Adrenal gland (tissue), 12 donors: ENCODE results near the gene RCBTB1. TPM values are rescaled to one million over a fixed set of nuclear protein-coding genes. Genes with fewer than 3 reads are reported as not detected.

Source experiments
- DNase-seq, 7 donors: peaks; one replicate each; pipeline ENCODE4 v3.0.0-alpha.2; 2019 to 2020
- H3K27ac ChIP-seq, 5 donors: fragments of 200-600 bp; sonication (generic) in 4 of 5; 1 replicate in 3 of 5; 2 replicates in 2 of 5; pipeline versions ENCODE4 v1.5.1 to v1.8.0; 2016 to 2020; ENCODE audit warnings: mild to moderate bottlenecking in 1 of 5
- H3K27me3 ChIP-seq: fragments of 200-600 bp; 2 replicates; pipeline ENCODE4 v1.8.0; 2021
- H3K36me3 ChIP-seq, 2 donors: fragments of 200-600 bp; replicated peaks in 1 of 2; 1 replicate in 1 of 2; 2 replicates in 1 of 2; pipeline versions ENCODE4 v1.5.1 to v1.8.0; 2018 to 2022
- H3K4me1 ChIP-seq, 2 donors: fragments of 200-600 bp; replicated peaks in 1 of 2; 1 replicate in 1 of 2; 2 replicates in 1 of 2; pipeline versions ENCODE4 v1.5.1 to v1.8.0; 2018 to 2021
- H3K4me3 ChIP-seq, 4 donors: fragments of 200-600 bp; sonication (generic) in 3 of 4; one replicate each; pipeline ENCODE4 v1.5.1; 2016 to 2018
- H3K9me3 ChIP-seq, 3 donors: fragments of 200-600 bp; sonication (generic) in 1 of 3; replicated peaks in 1 of 3; 1 replicate in 2 of 3; 2 replicates in 1 of 3; pipeline versions ENCODE4 v1.5.1 to v1.8.0; 2016 to 2021
- CTCF ChIP-seq, 6 experiments: fragments of 450-650 bp in 4 of 6; fragments of 200-600 bp in 2 of 6; sonication (generic) in 1 of 6; IDR thresholded peaks; 1 replicate in 5 of 6; 2 replicates in 1 of 6; pipeline versions ENCODE4 v1.5.1 to v1.8.0; 2016 to 2021; ENCODE audit warnings: antibody characterized with exemption in 6 of 6, mild to moderate bottlenecking in 2 of 6, moderate library complexity in 1 of 6
- POLR2A ChIP-seq, 2 donors: fragments of 450-650 bp; IDR thresholded peaks; one replicate each; pipeline ENCODE4 v1.6.1; 2017; ENCODE audit warnings: antibody characterized with exemption in 2 of 2, mild to moderate bottlenecking in 2 of 2, moderate library complexity in 1 of 2
- WGBS, 4 donors: extraction: QIAGEN DNeasy Blood & Tissue Kit in 2 of 4; methylation state at CpG; one replicate each; pipeline versions ENCODE4 v1.1.5 to v1.1.7; 2013 to 2017; 5-methylcytosine and 5-hydroxymethylcytosine counted together
- intact Hi-C, 2 donors: fragments of 100-400 bp; cut with DNase I; formaldehyde crosslinking; loops; one replicate each; pipeline versions ENCODE4 v1.14.1 to v1.15.0; 2022 to 2023
- polyA plus RNA-seq, 3 donors: library from polyadenylated mRNA; stranded (reverse); fragments of 200-250 nt in 2 of 3; fragments of 350-450 nt in 1 of 3; fragmentation: Illumina TruSeq in 1 of 3; extraction: RNeasy Lipid Tissue Mini Kit (QIAGEN cat#74804) in 1 of 3; gene quantifications; one replicate each; pipeline ENCODE4 v1.2.3, GENCODE V29; 2013 to 2014
- total RNA-seq, 9 donors: library from RNA; depleted of rRNA in 4 of 9; stranded (reverse); fragments of >200 nt in 4 of 9; fragments of 120-200 nt in 1 of 9; fragmentation: NEBNext Ultra II Directional in 1 of 9; extraction: Animal tissue kit (Norgen Biotek cat#: 25700) in 1 of 9; gene quantifications; one replicate each; pipeline versions ENCODE4 v1.1.0 to v1.2.4, GENCODE V29; 2013 to 2023
- donor health status: healthy with polysubstance abuse.
- donor health status: Bipolar disorder and iron deficiency.
- donor health status: DM: yes; HTN: yes; CAD: no.
- donor health status: DM: no; HTN: no; CAD: no.
- donor health status: DM: no; HTN: no; CAD: no.
- donor health status: DM: yes; HTN: yes; CAD: no.

The RCBTB1 gene
- total and polyA plus RNA-seq, 12 donors = 11.7 to 87.5 (median 29.4) TPM

GRCh38 chr13:49625392-49626079, 40.2 kb upstream of the RCBTB1 start:
- no peak for TF ChIP-seq CTCF (IDR thresholded peaks at IDR 0.05)
- TF ChIP-seq POLR2A (IDR thresholded peaks at IDR 0.05) = peak in 1 of 2 donors; percentile 66
- peak; percentile 92 to 98 (median 97) for DNase-seq
- WGBS, 4 donors = 9 to 71% (median 34%) methylated on average over 7 to 12 of the region's 12 CpGs
- no peaks in the 10 kb centered on the region for H3K9me3 ChIP-seq
- no peak overlapping the region for H3K4me3 ChIP-seq
- no peaks in the 10 kb centered on the region for H3K36me3 ChIP-seq
- peak overlapping the region; percentile 75 to 98 (median 94) for H3K27ac ChIP-seq
- H3K4me1 ChIP-seq = peaks cover 16 to 42% of the 10 kb centered on the region in 2 donors
- intact Hi-C loops = no loop called here
- no peaks in the 10 kb centered on the region for H3K27me3 ChIP-seq

- no peak for DNase-seq
- TF ChIP-seq POLR2A (IDR thresholded peaks at IDR 0.05) = no peak
- TF ChIP-seq CTCF (IDR thresholded peaks at IDR 0.05) = no peak
- Histone ChIP-seq H3K27ac (peak overlapping the region in 3 of 5 donors; percentile 94 to 98 (median 94)), H3K9me3 (no peaks in the 10 kb centered on the region), H3K4me1 (peaks cover 11 to 32% of the 10 kb centered on the region in 2 donors), H3K4me3 (no peak overlapping the region), H3K36me3 (no peaks in the 10 kb centered on the region), H3K27me3 (no peaks in the 10 kb centered on the region)
- 79 to 92% (median 90%) methylated on average over 6 of the region's 6 CpGs for WGBS, 4 donors
- intact Hi-C loops = no loop called here
Measured at GRCh38 chr13:49624229-49624628, 38.9 kb upstream of the RCBTB1 start.

- Histone ChIP-seq H3K4me3 (no peak overlapping the region), H3K4me1 (peaks cover 11 to 27% of the 10 kb centered on the region in 2 donors), H3K27ac (peak overlapping the region in 1 of 5 donors; percentile 30), H3K27me3 (no peaks in the 10 kb centered on the region), H3K36me3 (no peaks in the 10 kb centered on the region), H3K9me3 (no peaks in the 10 kb centered on the region)
- TF ChIP-seq POLR2A (IDR thresholded peaks at IDR 0.05) (no peak), CTCF (IDR thresholded peaks at IDR 0.05) (no peak)
- intact Hi-C loops = no loop called here
- WGBS, 4 donors = 35 to 39% (median 36%) methylated on average over 11 of the region's 11 CpGs
- DNase-seq = peak in 5 of 7 donors; percentile 63 to 81 (median 72)
Measured at GRCh38 chr13:49622174-49622946, 37.0 kb upstream of the RCBTB1 start.

DNA sequence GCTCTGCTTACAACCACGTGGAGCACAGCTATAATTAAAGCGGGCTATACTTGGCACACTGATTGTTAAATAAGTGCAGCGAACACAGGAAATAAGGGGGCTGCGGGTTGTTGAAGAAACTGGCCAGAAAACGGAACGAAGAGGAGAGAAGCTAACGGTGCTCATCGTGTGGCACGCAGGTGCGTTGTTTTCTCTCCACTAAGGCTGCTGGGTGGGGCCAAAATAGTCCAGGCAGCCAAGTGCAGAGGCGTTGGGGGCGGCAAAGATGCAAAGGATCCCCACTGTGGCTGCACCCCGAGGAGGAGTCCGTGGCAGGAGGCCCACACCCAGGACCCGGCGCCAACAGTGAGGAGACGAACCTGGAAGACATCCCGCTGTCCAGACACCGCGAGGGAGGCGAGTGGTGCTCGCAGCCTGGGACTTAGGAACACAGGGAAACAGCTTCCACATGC, 34.8 kb upstream of the RCBTB1 start:
- 65 to 85% (median 76%) methylated on average over 22 of the region's 22 CpGs for WGBS, 4 donors
- intact Hi-C loops = no loop called here
- H3K27ac ChIP-seq = no peak overlapping the region
- no peaks in the 10 kb centered on the region for H3K36me3 ChIP-seq
- no peak overlapping the region for H3K4me3 ChIP-seq
- no peaks in the 10 kb centered on the region for H3K9me3 ChIP-seq
- DNase-seq = no peak
- peaks cover 12 to 23% of the 10 kb centered on the region in 2 donors for H3K4me1 ChIP-seq
- no peak for TF ChIP-seq POLR2A (IDR thresholded peaks at IDR 0.05)
- no peak for TF ChIP-seq CTCF (IDR thresholded peaks at IDR 0.05)
- no peaks in the 10 kb centered on the region for H3K27me3 ChIP-seq
